Stimulated activated CD8-positive, alpha-beta memory T cell treated with anti-CD3 and anti-CD28 coated beads, Interleukin-7, amount 100 ng/mL, for 1 hour (primary cell): ENCODE data around the gene DTNB.
"Not testable (repeated sequence)": the region's sequence is repeated elsewhere in the genome, so short reads cannot be mapped to it uniquely, and the experiment has no call there.

ENCODE experiments used
- DNase-seq, 2 donors: peaks; one replicate each; pipeline ENCODE4 v3.0.0-alpha.2; 2020; ENCODE audit warnings: low read depth in 2 of 2

The DTNB gene

GRCh38 chr2:25684577-25685473 is 11.4 kb upstream of the DTNB start:
- no peak for DNase-seq

- DNase-seq = no peak
Measured at GRCh38 chr2:25682082-25682481, 8.7 kb upstream of the DTNB start.

DNA sequence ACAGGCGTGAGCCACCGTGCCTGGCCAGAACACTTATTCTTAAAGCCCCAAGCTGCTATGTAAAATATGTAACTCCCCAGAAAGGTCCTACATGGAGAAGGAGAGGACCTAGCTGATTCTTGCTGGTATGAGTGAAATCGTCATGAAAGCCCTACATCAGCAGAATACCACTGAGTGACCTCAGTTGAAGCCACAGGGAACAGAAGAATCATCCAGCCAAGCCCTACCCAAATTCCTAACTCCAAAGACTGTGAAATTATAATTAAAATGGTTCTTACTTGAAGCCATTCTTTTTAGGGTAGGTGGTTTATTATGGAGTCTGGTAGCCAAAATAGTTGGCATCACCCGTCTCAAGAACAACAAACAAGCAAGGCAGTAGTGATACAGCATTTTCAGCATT is 4.5 kb upstream of the DTNB start:
- DNase-seq = no peak

GRCh38 chr2:25674077-25674362 is 643 bp upstream of the DTNB start:
- no peak for DNase-seq

GRCh38 chr2:25672494-25673299 is 680 bp downstream of the DTNB start:
- DNase-seq = peak; percentile 24 to 44

DNA sequence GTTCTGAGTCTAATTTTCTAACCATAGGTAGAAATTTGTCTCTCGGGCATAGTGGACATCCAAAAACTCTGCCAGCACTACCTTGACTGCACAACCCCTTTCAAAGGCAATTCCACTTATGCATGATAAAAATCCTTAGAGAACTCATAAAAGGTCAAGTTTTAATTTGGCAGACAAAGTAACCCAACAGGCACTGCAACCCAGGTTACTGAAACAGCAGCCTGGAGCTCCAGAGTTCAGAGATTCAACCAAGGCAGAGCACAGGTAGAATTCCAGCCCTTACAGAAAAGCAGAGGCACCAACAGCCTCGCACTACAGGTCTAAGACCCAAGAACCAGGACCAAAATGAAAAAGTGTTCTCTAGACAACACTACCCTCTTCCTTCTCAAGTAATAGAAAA is 1.8 kb downstream of the DTNB start:
- no peak for DNase-seq

DNA sequence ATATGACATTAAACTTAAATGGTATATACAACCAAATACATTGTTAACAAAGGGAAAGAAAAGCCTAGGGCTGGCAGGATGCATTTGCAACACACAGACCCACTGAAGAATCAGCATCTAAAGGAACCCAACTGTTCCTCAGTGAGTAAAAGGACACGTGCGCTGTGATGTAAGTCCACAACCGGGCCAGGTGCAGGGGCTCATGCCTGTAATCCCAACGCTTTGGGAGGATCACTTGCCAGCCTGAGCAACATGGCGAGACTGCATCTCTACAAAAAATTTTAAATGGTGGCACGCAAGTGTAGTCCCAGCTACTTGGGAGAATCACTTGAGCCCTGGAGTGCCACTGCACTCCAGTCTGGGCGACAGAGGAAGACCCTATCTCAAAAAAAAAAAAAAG is 3.9 kb downstream of the DTNB start:
- DNase-seq = no peak

DNA sequence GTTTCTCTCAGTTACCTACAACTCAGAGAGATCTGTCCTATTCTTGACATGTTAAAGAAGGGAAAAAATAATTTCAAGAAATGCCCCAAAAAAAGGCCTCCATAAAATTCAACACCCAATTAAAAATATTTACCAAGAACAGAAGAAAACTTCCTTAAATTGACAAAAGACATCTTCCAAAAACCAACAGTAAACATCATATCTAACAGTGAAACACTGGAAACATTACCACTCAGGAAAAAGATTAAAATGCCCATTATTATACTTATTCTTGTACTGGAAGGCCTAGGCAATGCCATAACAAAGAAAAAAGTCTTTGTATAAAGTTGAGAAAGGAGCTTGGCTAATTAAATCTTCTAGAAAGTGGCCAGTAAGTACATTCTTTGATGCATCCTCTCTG is 7.2 kb downstream of the DTNB start:
- no peak for DNase-seq

- DNase-seq = not testable (repeated sequence)
Measured at GRCh38 chr2:25665429-25665828, 7.9 kb downstream of the DTNB start.

DNA sequence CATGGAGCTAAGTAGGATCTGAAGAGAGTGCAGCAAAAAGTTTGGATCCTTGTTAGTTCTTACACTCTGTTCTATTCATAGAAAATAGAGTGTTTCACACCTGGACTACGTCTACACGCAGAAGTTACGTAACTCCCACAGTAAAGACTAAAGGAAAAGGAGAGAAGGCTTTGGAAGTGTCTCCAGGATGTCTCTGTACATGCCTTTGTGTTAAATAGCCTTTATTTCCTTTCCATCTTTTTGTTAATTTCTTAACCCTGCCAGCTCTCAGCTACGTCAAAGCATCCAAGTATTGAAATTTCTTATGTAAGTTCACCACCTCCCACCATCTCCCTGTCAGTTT is 8.4 kb downstream of the DTNB start:
- DNase-seq = no peak

DNA sequence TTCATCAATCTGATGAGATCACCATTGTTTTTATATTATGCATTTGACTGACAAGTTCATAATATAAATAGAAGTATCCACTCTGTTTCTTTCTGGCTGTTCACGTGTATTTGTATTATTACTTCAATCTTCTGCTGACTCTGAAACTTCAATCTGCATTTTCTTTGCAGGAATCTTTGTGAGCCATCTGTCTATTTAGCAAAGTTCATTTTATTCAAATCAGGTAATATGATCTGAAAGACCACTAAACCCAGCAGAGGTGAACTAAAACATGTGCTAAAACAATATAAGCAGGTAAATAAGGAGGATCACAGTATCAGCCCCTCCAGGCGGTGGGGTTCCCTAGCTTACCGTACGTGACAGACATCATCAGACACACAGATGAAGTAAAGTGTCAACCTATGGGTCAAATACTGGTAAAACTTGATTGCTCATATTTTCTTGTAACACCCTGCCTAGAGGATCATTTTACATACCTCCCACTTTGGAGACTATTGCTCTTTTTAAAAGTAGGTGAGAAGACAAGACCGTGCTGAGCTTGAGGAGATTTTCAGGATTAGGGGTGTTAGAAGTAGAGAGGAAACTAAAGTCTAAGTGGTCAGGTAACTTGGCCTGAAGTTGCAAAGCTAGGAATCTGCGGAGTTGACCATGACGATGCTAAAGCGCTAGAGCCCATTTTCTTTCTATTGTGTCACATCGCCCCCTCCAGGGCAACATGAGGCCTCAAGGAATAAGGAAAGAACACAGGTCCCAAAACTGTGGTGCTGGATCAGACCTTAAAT is 9.0 kb downstream of the DTNB start:
- DNase-seq = no peak

DNA sequence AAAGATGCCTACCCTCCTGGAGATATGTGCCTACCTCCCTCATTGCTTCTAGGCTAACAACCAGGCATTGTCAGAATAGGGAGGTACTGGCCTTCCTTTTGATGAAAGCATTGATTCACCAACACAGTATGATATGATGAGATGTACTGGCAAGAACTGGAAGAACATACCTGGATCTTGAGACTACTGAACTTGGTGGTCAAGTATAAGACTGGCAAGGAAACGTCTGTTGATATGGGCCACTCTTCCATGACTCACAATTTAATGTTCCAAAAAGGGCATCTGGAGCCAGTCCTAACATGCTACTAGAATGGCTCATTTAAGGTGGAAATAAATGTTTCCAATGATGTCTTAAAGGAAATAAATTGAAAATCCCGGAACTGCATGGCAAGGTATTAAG is 18.1 kb downstream of the DTNB start:
- DNase-seq = no peak

DNA sequence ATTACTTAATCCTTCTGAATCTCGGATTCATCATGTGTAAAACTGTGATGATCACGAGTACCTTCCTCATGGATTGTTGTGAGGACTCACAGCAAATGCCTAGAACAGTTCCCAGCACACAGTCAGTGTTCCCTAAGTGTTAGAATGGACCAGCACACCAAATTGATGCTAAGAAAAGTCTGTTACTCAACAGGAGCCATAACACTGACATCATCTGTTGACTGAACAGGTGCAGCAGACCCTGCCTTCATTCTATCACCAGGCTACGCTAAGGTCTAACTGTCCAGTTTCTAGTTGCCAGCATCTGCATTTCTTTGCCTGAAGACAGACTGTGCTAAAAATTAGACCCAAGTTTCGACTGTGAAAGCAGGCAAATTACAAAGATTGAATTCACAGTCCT is 18.6 kb downstream of the DTNB start:
- DNase-seq = no peak

DNA sequence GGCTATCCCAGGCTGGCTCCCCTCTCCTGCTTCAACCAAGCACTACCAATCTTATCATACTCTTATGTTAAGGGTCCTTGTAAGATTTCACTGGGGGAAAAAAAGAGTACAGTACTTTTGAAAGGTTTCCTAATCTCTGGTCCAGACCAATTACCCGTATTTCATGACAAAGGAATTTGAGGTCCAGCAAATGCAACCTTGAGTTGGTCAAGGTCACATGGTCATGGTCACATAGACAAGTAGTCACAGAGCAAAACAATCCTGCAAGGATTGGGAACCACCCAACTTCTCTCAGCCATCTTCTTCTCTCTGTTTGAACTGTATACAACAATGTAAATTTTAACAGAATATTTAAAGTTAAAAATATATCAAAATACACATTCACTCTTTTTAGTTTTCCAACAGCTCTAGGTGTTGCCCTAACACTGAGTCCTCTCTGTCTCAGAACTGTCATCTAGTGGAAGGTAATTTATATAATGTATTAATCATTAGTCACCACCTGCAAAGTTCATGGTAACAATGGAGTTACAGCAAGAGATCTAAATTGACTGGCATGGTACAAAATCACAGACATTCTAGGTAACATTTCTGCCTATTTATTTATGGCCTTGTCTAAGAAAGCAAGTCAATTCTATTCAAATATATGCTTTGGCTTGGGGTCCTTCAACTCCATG is 21.5 kb downstream of the DTNB start:
- no peak for DNase-seq

- no peak for DNase-seq
Measured at GRCh38 chr2:25651066-25651465, 22.3 kb downstream of the DTNB start.

DNA sequence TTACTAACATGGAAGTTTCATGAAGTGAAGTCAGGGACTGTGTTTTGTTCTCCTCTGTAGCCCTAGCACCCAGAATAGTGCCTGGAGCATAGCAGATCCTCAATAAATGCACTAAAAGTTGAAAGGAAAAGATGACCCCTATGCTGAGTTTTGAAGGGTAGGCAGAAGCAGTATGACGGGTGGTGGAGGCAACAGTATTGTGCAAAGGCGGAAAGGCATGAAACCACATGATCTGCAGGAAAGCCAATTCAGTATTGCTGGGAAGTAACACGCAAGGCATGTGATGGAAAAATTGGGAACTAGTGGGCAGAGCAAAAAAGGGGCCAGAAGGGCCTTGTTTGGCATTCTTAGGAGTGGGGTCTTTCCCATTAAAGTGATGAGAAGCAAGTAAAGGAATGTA is 23.1 kb downstream of the DTNB start:
- DNase-seq = no peak

DNA sequence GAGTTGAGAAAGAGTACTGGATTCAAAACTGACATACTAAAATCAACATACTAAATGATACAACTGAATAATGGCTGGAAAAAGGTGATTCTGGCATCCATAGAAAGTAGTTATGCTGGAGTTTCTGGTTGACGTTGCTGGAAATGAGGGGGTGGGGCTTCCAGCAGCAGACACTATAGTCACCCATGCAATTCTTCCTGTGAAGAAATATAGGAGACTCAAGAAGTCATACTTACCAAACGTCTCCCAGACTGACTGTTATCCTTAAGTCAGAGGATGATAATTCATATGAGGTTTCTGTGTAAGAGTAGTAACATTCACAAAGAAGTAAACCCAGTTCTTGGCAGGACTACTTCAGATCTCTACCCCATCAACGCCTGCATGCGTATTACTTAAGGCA is 23.6 kb downstream of the DTNB start:
- DNase-seq = no peak

DNA sequence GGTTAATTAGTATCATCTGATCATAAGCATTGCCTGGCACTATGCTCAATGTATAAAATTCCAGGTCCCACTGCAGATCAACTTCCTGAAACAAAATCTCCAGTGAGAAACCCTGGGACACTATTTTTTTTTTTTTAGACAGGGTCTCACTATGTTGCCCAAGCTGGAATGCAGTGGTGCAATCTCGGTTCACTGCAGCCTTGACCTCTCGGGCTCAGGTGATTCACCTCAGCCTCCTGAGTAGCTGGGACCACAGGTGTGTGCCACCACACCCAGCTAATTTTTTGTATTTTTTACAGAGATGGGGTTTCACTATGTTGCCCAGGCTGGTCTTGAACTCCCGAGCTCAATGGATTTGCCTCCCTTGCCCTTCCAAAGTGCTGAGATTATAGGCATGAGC is 31.1 kb downstream of the DTNB start:
- DNase-seq = no peak

- DNase-seq = no peak
Measured at GRCh38 chr2:25639696-25640095, 33.7 kb downstream of the DTNB start.

GRCh38 chr2:25639131-25639530 is 34.2 kb downstream of the DTNB start:
- DNase-seq = no peak

DNA sequence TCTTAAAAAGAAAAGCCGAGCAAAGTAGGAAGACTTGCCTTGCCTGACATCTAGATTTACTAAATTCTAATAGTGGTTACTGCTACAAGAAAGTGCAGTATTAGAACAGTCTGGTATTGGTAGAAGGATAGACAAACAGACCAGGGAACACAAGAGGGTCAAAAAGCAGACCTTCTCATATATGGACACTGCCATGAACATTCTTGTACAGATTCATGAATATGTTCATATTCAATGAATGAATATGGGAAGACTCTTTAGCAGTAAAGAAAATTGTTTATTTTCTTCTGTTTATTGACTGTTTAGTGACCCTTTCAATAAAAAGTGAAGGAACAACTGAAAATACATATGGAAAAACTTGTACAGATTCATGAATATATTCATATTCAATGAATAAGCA is 37.6 kb downstream of the DTNB start:
- DNase-seq = no peak

- not testable (repeated sequence) for DNase-seq
Measured at GRCh38 chr2:25633801-25634200, 39.6 kb downstream of the DTNB start.
